ENCODE results near the gene WDFY4.

The WDFY4 gene

DNA sequence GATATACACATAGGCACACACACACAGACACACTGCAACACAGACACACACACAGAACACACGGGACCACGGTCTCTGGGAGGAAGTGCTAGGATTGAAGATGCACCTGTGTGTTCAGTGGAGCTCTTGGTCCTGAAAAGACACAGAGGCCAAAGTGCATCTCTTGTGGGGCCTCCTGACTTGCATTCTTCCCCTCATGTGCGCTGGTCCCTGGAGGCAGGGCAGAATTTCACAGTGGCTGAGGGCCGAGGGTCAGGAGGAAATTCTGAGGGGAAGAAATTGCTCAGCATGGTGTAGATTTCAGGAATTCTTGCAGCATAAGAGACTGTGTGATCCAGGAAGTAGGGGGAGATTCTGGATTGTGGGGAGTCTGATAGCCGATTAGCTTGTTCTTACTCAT is 35.9 kb downstream of the WDFY4 start:
- no peak overlapping the region for H3K4me3 ChIP-seq (ENCODE audit: low read depth, low read length)
- in situ Hi-C loops (cut with HindIII; ENCODE audit: low sequenced_read_pairs), result loop anchor here (25.0 kb wide), 1 partner anchor 167 kb away; no protein-coding TSS in a partner anchor
- TF ChIP-seq, protein P1, sequence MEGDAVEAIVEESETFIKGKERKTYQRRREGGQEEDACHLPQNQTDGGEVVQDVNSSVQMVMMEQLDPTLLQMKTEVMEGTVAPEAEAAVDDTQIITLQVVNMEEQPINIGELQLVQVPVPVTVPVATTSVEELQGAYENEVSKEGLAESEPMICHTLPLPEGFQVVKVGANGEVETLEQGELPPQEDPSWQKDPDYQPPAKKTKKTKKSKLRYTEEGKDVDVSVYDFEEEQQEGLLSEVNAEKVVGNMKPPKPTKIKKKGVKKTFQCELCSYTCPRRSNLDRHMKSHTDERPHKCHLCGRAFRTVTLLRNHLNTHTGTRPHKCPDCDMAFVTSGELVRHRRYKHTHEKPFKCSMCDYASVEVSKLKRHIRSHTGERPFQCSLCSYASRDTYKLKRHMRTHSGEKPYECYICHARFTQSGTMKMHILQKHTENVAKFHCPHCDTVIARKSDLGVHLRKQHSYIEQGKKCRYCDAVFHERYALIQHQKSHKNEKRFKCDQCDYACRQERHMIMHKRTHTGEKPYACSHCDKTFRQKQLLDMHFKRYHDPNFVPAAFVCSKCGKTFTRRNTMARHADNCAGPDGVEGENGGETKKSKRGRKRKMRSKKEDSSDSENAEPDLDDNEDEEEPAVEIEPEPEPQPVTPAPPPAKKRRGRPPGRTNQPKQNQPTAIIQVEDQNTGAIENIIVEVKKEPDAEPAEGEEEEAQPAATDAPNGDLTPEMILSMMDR (IDR thresholded peaks at IDR 0.05; ENCODE audit: low read depth, low read length, missing control alignments), result no peak
- DNase-seq (ENCODE audit: low read depth), result no peak

DNA sequence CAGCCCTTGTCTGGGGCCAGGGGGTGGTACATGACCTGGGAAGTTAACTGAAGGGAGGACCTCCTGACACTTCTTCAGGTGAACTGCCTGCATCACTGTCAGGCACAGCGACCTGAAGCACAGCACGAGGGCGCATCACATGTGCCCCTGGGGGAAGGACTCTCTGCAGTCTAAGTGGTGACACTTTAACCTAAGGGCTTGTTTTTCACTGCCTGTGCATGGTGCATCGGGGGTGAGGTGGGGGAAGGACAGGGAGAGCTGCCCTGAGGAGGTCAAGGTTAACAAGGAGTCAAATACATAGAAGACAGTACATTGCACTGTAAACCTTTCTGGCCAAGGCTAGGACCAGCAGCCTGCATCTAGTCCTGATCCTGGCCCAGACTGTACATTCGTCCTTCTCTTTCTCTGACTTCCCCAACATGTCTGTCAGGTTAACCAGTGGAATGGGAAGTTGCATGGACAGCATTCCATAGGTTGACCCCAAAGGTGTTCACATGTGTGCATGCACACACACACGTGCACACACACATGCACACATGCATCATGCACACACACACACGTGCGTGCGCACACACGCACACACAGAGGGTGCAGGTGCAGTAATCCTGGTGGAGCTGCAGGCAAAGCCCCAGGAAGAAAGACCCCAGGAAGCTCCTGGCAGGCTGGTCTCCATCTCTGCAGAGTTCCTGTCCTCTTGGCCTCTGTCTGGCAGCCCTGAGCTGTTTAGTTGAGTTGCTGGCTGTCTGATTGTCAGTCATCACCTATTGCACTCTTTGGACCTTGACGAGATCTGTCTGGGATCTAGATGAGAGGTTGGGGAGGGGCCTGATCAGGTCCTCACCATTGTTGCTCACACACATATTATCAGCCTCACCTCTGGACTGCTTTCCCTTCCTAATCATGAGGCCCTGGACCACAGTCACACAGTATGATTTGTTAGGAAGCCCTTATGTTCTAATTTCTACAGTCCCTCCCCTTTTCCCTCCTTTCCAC is 37.8 kb downstream of the WDFY4 start:
- no peak for DNase-seq (ENCODE audit: low read depth)
- H3K4me3 ChIP-seq (ENCODE audit: low read depth, low read length), result no peak overlapping the region
- TF ChIP-seq, protein P1 (IDR thresholded peaks at IDR 0.05; ENCODE audit: low read depth, low read length, missing control alignments), result no peak
- in situ Hi-C loops (cut with HindIII; ENCODE audit: low sequenced_read_pairs), result loop anchor here (25.0 kb wide), 1 partner anchor 165 kb away; no protein-coding TSS in a partner anchor

DNA sequence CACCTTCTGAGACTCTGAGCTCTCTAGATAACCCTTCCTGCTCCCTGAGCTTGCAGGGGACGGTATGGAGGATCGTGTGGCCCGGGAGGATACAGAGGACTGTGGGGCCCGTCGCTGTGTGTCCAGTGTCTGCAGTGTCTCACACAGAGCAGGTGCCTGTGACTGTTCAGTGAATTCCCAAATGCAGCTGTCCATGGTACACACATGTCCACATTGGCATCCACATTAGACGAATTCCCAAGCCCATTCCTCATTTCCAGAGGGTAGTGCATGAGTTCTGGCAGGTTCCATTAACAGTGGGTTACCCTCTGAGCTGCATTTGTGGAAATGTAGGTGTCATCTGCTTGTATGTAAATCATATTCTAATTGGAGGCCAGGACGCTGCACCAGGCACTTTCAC is 39.5 kb downstream of the WDFY4 start:
- TF ChIP-seq, protein P1 (IDR thresholded peaks at IDR 0.05; ENCODE audit: low read depth, low read length, missing control alignments), result no peak
- DNase-seq (ENCODE audit: low read depth), result no peak
- in situ Hi-C loops (cut with HindIII; ENCODE audit: low sequenced_read_pairs), result loop anchor here (25.0 kb wide), 1 partner anchor 163 kb away; no protein-coding TSS in a partner anchor
- H3K4me3 ChIP-seq (ENCODE audit: low read depth, low read length), result no peak overlapping the region

DNA sequence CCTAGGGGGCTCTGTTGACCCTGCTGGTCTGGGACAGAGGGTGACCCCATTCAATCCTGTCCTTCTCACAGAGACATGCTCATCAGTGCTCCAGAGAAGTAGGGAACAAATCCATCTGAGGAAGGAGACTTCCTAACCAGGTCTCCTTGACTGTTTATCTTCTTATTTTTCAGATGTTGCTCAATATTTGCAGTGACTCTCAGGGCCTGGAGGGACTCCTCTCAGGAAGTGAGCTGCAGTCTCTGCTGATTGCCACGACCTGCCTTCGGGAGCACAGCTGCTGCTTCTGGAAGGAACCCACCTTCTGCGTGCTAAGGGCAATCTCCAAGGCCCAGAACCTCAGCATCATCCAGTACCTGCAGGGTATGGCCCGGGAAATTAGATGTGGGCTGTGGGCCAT is 41.0 kb downstream of the WDFY4 start:
- no peak for DNase-seq (ENCODE audit: low read depth)
- in situ Hi-C loops (cut with HindIII; ENCODE audit: low sequenced_read_pairs), result no loop called here
- TF ChIP-seq, protein P1 (IDR thresholded peaks at IDR 0.05; ENCODE audit: low read depth, low read length, missing control alignments), result no peak
- H3K4me3 ChIP-seq (ENCODE audit: low read depth, low read length), result no peak overlapping the region

DNA sequence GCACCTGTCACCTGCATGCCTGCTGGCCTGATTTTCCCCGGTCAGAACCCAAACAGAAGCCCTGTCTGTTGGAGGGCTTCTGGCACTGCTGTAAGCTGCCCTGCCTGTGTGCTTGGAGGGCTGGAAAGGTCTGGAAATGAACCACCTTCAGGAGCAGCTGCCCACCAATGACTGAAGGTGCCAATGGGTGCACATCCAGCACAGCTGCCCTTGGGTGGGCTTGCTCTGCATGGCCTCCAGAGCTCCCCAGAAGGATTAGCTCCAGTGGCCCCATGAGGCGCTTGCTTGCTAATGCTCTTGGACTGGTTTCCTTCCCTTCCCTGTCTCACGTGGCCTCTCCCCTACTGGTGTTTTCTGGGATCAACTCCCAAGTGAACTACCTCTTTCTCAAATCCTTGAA is 43.2 kb downstream of the WDFY4 start:
- TF ChIP-seq, protein P1 (IDR thresholded peaks at IDR 0.05; ENCODE audit: low read depth, low read length, missing control alignments), result no peak
- H3K4me3 ChIP-seq (ENCODE audit: low read depth, low read length), result no peak overlapping the region
- no peak for DNase-seq (ENCODE audit: low read depth)
- in situ Hi-C loops (cut with HindIII; ENCODE audit: low sequenced_read_pairs), result no loop called here

DNA sequence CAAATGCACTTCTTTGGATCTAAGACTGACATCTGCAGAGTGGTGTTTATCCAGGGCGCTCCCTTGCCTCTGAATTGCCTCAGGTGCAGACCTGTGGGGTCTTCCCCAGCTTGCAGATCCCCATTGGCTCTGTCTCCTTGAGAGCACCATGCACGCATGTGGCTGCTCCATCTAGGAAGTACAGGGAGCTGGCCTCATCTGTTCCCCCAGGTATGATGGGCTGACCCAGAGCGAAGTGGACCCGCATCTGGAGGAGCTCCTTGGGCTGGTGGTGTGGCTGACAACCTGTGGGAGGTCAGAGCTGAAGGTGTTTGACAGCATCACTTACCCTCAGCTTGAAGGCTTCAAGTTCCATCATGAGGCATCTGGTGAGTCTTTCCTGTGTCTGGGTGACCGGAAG is 44.5 kb downstream of the WDFY4 start:
- TF ChIP-seq, protein P1 (IDR thresholded peaks at IDR 0.05; ENCODE audit: low read depth, low read length, missing control alignments), result no peak
- no peak overlapping the region for H3K4me3 ChIP-seq (ENCODE audit: low read depth, low read length)
- DNase-seq (ENCODE audit: low read depth), result no peak
- in situ Hi-C loops (cut with HindIII; ENCODE audit: low sequenced_read_pairs), result no loop called here
